ENCODE data around the gene MYO7A.

MYO7A gene

DNA sequence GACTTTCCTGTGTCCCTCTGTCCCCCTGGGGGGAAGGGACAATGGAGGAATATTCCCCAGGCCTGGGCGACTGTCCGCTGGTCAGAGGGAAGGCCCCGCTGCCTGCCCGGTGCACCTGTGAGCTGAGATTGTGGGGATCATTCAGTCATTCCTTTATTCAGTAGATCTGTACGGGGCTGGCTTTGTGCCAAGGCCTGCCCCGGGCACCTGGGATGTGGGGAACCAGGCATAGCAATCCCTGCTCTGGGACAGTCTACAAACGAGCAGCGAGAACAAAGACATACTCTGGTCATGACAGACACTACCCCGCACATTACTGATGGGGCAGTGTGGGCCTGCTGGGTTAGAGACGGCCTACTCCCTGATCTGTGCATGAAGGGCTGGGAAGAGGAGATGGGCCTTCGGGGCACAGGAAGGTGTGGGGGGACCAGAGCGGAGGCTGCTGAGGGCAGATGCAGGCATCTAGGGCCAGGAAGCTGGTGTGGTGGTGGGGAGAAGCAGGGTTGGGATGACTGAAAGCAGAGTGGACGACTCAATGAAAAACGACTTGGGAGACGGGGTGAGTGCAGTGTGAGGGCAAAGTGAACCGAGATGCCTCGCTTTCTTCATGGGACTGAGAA is 1.8 kb upstream of the MYO7A start:
- DNase-seq (ENCODE audit: extremely low read depth in 1 of 2, low read depth in 1 of 2): no peak

DNA sequence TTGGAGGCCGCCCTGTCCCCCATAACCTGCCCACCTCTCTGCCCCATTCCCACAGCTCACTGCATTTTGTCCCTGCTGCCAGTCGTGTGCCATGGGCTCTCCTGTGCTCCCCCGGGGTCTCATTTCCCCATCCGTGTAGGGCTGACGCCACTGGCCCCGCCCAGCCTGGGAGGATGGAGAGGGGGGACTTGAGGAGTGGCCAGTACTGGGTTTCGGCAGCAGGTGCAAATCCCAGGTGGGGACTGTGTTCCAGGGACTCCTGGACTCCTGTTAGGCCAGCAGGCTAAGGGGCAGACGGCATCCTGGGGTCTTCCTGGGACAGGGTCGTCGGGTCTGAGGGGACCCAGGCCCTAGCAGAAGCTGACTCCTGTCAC is 1.2 kb upstream of the MYO7A start:
- DNase-seq (ENCODE audit: extremely low read depth in 1 of 2, low read depth in 1 of 2): no peak

DNA sequence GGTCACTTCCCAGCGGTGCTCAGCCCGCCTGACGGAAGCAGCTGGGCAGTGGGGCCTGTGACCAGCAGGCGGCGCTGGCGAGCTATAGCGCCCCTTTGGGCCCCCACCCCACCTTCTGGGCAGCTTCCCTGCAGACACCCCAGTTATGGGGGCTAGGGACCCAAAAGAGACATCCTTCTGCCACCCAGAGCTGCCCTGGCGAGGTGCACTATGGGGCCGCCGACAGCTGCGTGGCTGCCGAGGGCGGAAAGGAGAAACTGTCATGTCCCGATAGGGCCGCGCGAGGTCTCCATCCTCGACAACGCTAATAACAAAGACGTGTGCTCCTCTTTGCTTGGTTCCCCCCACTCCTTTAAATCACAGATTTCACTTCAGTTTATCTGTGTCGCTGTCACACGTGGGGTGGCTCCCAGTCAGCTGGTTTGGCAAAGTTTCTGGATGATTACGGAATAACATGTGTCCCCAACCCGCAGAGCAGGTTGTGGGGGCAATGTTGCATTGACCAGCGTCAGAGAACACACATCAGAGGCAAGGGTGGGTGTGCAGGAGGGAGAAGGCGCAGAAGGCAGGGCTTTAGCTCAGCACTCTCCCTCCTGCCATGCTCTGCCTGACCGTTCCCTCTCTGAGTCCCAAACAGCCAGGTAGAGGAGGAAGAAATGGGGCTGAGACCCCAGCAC is 673 bp upstream of the MYO7A start:
- DNase-seq (ENCODE audit: extremely low read depth in 1 of 2, low read depth in 1 of 2): peak; percentile 15 to 19

DNA sequence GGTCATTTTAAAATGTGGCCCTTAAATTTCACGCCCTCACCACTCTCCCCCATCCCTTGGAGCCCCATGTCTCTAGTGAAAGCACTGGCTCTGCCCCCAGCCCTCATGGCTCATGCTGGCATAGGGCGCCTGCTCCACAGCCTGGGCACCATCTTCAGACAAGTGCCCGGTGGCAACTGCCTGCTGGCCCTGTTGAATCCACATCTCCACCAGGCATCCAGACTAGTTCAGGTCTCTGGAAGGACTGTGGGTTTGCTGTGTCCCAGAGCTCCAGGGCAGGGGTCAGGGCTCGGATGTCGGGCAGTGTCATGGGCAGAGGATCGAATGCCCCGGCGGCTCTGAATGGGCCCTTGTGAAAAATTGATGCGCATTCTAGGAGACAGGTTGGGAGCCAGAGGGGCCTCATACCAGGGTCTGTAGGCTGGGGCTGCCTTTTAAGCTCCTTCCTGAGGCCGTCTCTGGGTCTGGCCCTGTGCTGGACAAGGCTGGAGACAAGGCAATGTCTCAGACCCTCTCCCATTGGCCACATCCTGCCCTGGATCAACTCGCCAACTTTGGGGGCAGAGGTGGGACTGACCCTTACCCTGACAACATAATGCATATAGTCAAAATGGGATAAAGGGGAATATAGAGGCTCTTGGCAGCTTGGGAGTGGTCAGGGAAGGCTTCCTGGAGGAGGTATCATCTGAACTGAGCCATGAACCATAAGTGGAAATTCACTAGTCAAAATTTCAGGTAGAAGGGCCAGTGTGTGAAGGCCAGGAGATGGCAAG is 1.2 kb downstream of the MYO7A start:
- no peak for DNase-seq (ENCODE audit: extremely low read depth in 1 of 2, low read depth in 1 of 2)

DNA sequence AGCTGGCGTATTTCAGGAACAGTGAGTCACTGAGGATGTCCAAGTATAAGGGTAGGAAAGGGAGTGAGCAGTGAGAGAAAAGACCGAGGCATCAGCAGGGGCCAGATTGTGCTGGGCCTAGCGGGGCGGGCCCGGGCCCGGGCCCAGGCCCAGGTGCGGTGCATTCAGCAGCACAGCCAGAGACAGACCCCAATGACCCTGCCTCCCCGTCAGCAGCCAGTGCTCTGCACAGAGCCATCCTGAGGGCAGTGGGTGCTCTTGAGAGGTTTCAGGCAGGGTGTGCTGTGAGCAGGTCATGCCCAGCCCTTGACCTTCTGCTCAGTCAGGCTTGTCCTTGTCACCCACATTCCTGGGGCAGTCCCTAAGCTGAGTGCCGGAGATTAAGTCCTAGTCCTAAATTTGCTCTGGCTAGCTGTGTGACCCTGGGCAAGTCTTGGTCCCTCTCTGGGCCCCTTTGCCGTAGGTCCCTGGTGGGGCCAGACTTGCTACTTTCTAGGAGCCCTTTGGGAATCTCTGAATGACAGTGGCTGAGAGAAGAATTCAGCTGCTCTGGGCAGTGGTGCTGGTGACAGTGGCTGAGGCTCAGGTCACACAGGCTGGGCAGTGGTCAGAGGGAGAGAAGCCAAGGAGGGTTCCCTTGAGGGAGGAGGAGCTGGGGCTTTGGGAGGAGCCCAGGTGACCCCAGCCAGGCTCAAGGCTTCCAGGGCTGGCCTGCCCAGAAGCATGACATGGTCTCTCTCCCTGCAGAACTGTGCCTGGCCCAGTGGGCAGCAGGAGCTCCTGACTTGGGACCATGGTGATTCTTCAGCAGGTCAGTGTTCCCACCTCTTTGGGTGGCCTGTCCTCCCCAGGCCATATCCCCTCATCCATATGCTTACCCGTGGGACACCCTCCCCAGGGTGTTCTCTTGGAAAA is 2.1 kb downstream of the MYO7A start:
- DNase-seq (ENCODE audit: extremely low read depth in 1 of 2, low read depth in 1 of 2): no peak

DNA sequence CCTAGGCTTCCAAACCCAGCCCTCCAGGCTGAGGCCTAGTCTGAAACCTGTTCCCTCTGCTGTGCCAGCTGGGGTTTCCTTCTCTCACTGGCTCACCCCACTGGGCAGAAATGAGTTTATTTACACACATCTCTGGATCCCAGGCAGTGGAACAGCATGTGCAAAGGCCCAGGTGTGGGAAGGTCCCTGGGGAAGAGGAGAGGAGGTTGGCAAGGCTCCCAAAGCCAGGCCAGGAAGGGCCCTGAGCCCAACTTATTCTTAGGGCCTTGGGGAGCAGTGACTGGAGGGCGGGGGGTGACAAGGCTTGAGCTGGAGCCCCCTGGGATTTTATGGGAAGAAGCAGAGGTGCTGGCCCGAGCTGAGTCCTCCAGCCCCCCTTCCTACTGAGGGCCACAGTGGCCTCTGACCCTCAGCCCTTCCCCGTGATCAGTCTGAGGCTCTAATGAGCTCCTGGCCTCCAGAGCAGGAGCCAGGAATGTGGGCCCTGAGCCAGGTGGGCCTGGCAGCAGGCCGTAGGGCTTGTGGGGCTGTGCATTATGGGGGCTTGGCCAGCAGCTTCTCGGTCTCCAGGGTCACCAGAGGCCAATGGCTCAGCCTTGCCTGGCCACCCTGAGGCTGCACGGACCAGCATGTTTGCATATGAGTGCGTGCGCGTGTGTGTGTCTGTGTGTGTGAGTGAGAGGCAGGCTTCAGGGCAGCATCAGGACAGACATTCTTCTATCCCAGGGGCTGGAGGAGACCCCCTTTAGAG is 2.9 kb downstream of the MYO7A start:
- DNase-seq (ENCODE audit: extremely low read depth in 1 of 2, low read depth in 1 of 2): no peak

DNA sequence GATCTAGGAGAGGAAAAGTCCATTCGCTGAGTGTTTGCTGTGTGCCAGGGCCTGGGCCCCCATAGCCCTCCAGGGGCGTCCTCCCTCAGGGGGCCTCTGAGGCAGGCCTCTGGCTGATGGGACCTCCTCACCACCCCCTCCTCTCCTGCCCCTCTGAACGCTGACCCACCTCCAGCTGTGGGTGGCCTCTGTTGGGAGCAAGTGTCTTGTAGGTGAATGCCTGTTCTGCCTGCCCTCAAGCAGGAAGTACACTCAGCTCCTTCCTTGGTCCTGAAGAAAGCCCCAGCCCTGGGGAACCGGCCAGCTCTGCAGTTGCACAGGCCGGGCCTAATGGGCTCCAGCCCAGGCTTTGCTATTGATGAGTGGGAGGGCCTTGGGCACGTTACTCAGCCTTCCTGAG is 3.5 kb downstream of the MYO7A start:
- DNase-seq (ENCODE audit: extremely low read depth in 1 of 2, low read depth in 1 of 2): no peak

DNA sequence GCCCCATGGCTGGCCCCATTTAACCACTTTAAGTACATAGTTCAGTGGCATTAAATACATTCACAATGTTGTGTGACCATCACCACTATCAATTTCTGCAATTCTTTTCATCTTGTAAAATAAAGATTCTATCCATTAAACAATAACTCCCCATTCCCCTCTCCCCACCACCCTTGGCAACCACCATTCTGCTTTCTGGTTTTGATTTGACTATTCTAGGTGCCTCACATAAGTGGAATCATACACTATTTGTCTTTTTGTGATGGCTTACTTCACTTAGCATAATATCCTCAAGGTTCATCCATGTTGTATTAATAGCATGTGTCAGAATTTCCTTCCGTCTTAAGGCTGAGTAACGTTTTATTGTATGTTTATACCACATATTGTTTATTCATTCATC is 7.0 kb downstream of the MYO7A start:
- DNase-seq (ENCODE audit: extremely low read depth in 1 of 2, low read depth in 1 of 2): no peak

DNA sequence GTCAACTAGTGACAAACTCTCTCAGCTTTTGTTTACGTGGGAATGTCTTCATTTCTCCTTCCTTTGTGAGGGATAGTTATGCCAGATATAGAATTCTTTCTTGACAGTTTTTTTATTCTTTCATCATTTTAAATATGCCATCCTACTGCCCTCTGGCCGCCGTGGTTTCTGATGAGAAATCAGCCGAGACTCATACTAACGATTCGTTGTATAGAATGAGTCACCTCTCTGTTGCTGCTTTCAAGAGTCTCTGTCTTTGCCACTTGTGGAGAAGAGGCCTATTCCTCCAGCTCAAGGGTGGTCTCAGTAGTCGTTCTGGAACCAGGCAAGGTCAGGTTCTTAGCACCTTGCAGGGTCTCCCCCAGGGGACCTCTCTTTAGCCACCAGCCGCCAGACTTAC is 8.0 kb downstream of the MYO7A start:
- peak in 1 of 2 donors; percentile 38 for DNase-seq (ENCODE audit: extremely low read depth in 1 of 2, low read depth in 1 of 2)

DNA sequence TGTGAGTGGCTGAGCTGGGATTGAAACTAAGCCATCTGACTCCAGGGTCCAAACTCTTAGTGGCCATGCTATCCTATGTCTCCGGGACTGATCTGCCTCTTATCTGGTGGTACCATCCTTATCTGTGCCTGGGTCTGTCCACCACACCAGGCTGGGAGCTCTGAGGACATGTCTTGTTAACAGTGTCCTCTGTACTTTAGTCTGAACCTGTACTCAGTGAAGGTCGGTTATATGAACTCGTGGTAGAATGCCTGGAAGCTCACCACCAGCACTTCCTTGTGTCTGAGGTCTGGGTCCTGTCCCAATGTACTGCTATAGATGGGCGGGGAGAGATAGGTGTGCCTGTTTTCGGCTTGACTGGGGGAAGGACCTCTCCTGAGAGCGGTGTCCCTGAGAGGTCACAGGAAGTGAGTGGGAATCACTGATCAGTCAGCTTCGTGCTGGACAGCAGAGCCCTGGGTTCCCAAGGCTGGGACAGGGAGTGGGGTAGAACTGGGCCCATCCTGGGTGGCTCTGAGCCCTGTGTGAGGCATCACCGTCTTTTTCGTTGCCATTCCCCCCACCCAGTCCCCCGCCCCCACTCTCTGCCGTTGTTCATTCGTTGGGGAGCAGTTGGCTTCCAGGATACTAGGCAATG is 8.9 kb downstream of the MYO7A start:
- no peak for DNase-seq (ENCODE audit: extremely low read depth in 1 of 2, low read depth in 1 of 2)

DNA sequence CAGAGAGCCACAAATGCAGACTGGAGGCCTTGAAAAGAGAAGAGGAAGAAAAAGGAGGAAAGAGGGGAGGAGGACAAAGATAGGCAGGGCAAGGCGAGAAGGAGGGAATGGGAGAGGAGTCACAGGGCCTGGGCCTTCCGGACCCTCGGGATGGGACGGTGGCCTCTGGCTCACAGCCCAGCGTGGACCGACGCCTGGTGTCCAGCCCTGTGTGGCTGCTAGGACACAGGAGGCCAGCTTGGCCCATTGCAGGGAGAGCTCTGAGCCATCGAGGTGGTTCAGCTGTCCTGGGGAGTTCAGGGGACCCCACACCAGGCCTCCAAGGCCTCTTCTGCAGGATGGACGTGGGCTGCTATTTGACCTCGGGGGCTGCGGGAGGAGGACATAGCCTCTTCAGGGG is 9.4 kb downstream of the MYO7A start:
- no peak for DNase-seq (ENCODE audit: extremely low read depth in 1 of 2, low read depth in 1 of 2)

DNA sequence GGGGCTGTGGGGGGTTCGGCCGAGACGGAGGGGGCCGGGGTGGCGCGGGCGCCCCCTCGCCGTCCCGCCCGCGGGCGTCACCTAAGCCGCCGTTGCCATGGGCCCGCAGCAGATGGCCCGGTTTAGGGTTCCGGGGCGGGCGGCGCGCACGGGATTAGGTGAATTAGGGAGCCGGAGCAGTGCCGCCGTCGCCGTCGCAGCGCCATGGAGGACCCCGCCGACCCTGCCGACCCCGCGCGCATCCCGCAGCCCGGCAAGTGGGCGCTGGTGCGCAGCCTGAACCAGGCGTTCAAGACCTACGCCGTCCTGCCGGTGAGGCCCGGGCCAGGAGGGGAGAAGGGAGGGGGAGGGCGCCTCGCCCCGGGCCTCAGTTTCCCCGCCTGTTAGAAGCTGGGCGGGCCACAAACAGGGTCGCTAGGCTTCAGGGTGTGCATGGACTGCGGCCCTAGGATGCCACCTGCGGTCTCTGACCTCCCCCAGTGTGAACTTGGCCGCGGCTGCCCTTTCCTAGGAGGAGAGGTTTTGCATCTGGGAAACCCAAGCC is 10.1 kb downstream of the MYO7A start:
- no peak for DNase-seq (ENCODE audit: extremely low read depth in 1 of 2, low read depth in 1 of 2)

DNA sequence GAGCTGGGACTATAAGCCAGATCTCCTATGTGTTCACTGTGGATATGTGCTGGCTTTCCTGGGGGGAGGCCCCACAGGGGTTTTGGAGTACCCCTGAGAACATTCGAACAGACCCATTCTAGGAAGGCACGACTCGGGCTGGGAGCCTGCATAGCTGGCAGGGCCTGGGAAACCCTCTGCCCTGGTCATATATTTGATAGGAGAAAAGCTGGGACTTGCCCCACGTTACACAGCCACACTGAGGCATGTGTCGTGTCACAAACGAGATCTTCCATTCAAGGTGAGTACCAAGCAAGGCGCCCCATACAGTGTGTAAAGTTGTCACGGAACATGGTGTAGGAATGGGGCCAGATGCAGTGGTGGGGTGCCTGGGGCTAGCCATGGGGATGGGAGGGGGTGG is 11.2 kb downstream of the MYO7A start:
- DNase-seq (ENCODE audit: extremely low read depth in 1 of 2, low read depth in 1 of 2): no peak

DNA sequence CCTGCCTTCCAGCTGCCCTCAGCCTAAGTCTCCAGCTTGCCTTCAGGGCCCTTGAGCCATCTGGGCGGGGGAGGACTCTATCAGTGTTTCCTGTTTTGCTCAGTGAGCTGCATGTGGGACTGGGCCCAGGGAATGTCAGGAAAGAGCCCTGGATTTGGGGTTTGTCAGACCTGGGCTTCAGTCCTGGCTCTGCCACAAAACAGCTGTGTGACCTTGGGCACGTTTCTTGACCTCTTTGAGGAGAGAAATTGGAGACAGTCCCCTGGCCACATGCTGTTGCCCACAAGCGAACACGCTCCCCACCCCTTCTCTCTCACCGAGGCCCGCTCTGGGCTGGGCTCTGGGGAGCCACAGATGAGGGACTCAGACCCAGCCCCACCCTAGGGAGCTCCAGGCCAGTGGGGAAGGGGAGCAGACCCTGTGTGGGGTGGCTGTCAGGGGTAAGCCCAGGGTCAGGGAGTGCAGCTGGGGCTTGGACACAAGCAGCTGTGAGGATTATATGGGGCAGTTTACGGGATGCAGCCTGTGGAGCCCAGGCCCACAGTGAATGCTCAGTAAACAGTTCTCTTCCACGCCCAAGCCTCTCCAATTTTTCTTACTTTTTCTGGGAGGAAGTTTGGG is 12.3 kb downstream of the MYO7A start:
- no peak for DNase-seq (ENCODE audit: extremely low read depth in 1 of 2, low read depth in 1 of 2)

DNA sequence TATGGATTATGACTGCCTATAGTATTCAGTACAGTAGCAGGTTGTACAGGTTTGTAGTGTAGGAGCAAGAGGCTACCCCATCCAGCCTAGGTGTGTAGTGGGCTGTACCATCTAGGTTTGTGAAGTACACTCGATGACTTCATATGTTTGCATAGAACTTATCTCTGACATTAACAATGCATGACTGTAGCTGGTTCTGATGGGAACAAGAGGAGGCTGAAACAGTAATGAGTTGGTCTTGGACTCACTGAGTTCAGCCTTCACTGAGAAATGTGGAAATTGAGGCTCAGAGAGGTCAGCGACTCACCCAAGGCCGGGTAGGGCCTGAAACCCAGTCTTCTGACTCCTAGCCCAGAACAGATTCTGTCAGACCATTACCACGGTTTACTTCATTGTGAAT is 13.0 kb downstream of the MYO7A start:
- DNase-seq (ENCODE audit: extremely low read depth in 1 of 2, low read depth in 1 of 2): peak in 1 of 2 donors; percentile 34

DNA sequence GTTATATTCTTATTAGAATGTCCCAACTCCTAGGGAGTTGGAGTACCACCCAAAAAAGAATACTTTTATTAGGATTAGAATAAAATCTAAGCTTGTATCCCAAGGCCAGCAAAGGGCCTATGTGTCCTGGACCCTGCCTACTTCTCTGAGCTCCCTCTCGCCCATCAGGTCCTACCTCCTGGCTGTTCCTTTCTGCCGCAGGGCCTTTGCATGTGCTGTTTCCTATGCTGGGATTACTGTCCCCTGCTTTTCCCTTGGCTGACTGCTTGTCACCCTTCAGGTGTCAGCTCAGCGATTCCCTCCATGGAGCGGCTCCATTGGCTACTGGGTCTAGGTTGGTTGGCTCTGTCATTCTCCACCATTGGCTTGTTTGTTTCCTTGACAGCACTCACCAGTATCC is 13.4 kb downstream of the MYO7A start:
- no peak for DNase-seq (ENCODE audit: extremely low read depth in 1 of 2, low read depth in 1 of 2)

DNA sequence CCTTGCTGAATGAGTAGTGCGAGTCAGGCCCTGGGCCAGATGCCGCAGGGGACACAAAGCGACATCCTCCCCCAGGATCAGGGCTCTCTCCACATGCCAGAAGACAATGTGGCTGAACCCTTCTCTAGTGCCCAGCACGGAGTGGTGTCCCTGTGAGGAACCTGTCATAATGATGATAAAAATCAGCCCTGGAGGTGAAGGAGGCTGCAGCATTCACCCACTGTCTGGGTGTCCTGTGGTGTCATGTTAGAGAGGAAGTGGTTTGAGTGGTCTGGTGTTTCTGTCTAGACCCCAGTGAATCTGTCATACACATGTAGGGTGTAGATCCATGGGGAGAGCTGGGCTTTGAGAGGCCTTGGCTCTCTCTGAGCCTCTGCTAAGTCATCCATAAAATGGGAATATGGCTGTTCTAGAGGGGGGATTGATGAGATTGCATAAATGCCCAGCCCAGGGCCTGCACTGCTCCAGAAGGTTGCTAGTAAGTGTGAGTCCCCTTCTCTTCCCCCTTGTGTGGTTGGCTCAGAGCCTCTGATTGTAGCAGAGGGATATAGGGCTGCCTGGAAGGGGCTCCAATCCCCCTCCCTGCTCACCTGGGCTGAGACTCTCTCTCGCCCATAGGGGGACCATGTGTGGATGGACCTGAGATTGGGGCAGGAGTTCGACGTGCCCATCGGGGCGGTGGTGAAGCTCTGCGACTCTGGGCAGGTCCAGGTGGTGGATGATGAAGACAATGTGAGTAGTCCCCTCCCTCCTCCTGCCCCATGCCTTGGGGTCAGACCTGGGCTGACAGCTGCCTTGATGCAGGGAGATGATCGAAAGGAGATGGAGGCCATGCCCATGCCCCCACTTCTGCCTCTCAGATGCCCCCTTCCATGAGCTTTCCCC is 14.3 kb downstream of the MYO7A start:
- DNase-seq (ENCODE audit: extremely low read depth in 1 of 2, low read depth in 1 of 2): peak in 1 of 2 donors; percentile 24

DNA sequence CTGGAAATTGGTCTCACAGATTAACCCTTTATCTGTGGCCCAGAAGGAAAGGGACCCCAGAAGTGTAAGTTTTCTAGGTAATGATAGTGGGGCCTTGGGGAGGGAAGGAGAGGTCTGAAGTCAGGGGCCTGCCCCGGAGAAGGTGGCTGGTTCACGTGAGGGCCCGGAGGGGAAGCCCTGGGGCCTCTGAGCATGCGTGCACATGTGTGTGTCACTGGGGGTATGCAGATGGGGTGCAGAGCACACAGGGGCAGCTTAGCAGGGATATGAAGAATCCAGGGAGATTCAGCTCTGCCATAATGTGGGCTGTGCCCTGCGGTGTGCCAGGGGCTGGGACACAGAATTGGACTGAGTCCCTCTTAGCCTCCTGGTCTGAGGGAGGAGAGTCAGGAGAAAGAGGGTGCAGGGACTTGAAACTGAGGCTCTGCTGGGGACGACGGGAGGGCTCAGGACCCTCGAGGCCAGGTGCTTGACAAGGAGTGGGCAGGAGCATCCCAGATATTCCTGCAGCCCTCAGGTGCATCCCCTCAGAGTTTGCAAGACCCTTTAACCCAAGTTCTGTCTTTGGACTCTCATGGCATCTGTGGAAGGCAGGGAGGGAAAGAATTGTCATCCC is 15.5 kb downstream of the MYO7A start:
- DNase-seq (ENCODE audit: extremely low read depth in 1 of 2, low read depth in 1 of 2): no peak

All from stimulated activated CD8-positive, alpha-beta memory T cell treated with anti-CD3 and anti-CD28 coated beads, Interleukin-7, amount 100 ng/mL, for 48 hours (primary cell).